Measurements from ENCODE around the gene SMAP2.

The SMAP2 gene

GRCh38 chr1:40422630-40423263, 49.2 kb downstream of the SMAP2 start:
- DNase-seq: no peak

GRCh38 chr1:40423264-40423642, 49.7 kb downstream of the SMAP2 start:
- no peak for DNase-seq

- DNase-seq: no peak
These were observed 50.6 kb downstream of the SMAP2 start for GRCh38 chr1:40423951-40424618.

- no peak for DNase-seq
These were observed 51.7 kb downstream of the SMAP2 start for GRCh38 chr1:40425198-40425597.

GRCh38 chr1:40431385-40431784, 57.9 kb downstream of the SMAP2 start:
- no peak for DNase-seq

GRCh38 chr1:40432644-40433390, 59.3 kb downstream of the SMAP2 start:
- no peak for DNase-seq

- no peak for DNase-seq
These were observed 61.9 kb downstream of the SMAP2 start for GRCh38 chr1:40435471-40435870.

- no peak for DNase-seq
These were observed 62.3 kb downstream of the SMAP2 start for GRCh38 chr1:40435876-40436275.

- DNase-seq: no peak
These were observed 65.0 kb downstream of the SMAP2 start for GRCh38 chr1:40438391-40439015.

GRCh38 chr1:40439247-40439646, 65.7 kb downstream of the SMAP2 start:
- DNase-seq: no peak

GRCh38 chr1:40449684-40450494, 76.4 kb downstream of the SMAP2 start, which contains the start of gene ZFP69B:
Gene ZFP69B, plus strand, starts transcription at chr1:40450476. Its CDS starts 486 bp downstream, at chr1:40450962.
- DNase-seq: peak; percentile 63

GRCh38 chr1:40450495-40451237, 77.1 kb downstream of the SMAP2 start:
- DNase-seq: no peak

- DNase-seq: no peak
These were observed 77.7 kb downstream of the SMAP2 start for GRCh38 chr1:40451238-40451585.

- no peak for DNase-seq
These were observed 81.3 kb downstream of the SMAP2 start for GRCh38 chr1:40454873-40455272.

GRCh38 chr1:40462956-40463590, 89.5 kb downstream of the SMAP2 start:
- no peak for DNase-seq

- no peak for DNase-seq
These were observed 95.8 kb downstream of the SMAP2 start for GRCh38 chr1:40469327-40469726.
